GM10248 (cell line): ENCODE measurements around the gene GNE.

Source experiments
- CTCF ChIA-PET: fragments of 300-600 bp; sonication (Branson Sonifier 250); formaldehyde crosslinking; extraction: SDS; loops from one replicate; lab custom pipeline; 2021; ENCODE audit warnings: antibody characterized with exemption; lab: Yijun Ruan, JAX
- POLR2A ChIA-PET: fragments of 350-650 bp; sonication (Branson Sonifier 250); formaldehyde crosslinking; extraction: SDS; loops from one replicate; lab custom pipeline; 2020; ENCODE audit warnings: antibody characterized with exemption; lab: Yijun Ruan, JAX
- DNase-seq: peaks from one replicate; pipeline ENCODE4 v3.0.0; 2012; ENCODE audit errors: extremely low spot score
- TF ChIP-seq, protein P1 (sequence below): IDR thresholded peaks from 2 replicates; pipeline ENCODE4 v1.5.1; 2012; ENCODE audit warnings: mild to moderate bottlenecking, low read depth; ENCODE audit errors: extremely low read depth, missing control alignments, control extremely low read depth

The GNE gene

GRCh38 chr9:36213989-36214388, 44.3 kb downstream of the GNE start:
- ChIA-PET CTCF (interaction anchor here (1.8 to 2.2 kb wide), 2 partner anchors 10 to 25 kb away, joined by 5 to 6 read pairs; no protein-coding TSS in a partner anchor), POLR2A (interaction anchor here (0.6 kb wide), 1 partner anchor 187 kb away, joined by 4 read pairs; no protein-coding TSS in a partner anchor)
- TF ChIP-seq, protein P1, sequence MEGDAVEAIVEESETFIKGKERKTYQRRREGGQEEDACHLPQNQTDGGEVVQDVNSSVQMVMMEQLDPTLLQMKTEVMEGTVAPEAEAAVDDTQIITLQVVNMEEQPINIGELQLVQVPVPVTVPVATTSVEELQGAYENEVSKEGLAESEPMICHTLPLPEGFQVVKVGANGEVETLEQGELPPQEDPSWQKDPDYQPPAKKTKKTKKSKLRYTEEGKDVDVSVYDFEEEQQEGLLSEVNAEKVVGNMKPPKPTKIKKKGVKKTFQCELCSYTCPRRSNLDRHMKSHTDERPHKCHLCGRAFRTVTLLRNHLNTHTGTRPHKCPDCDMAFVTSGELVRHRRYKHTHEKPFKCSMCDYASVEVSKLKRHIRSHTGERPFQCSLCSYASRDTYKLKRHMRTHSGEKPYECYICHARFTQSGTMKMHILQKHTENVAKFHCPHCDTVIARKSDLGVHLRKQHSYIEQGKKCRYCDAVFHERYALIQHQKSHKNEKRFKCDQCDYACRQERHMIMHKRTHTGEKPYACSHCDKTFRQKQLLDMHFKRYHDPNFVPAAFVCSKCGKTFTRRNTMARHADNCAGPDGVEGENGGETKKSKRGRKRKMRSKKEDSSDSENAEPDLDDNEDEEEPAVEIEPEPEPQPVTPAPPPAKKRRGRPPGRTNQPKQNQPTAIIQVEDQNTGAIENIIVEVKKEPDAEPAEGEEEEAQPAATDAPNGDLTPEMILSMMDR = no peak
- no peak for DNase-seq

GRCh38 chr9:36213387-36213786, 44.9 kb downstream of the GNE start:
- POLR2A ChIA-PET = interaction anchor here (0.6 kb wide), 1 partner anchor 188 kb away, joined by 4 read pairs; no protein-coding TSS in a partner anchor
- CTCF ChIA-PET = interaction anchor here (0.9 to 2.2 kb wide), 4 partner anchors 11 to 36 kb away, joined by 3 to 6 read pairs (median 4); no protein-coding TSS in a partner anchor
- TF ChIP-seq, protein P1 = no peak
- DNase-seq = no peak

DNA sequence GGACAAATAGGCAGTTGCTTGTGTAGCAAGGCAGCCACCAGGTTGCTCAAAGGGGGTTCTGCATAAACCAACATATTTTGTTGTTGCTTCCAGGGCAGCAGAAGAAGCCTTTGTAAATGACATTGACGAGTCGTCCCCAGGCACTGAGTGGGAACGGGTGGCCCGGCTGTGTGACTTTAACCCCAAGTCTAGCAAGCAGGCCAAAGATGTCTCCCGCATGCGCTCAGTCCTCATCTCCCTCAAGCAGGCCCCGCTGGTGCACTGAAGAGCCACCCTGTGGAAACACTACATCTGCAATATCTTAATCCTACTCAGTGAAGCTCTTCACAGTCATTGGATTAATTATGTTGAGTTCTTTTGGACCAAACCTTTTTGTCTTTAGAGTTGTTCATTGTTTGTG, 46.7 kb downstream of the GNE start:
- ChIA-PET POLR2A (interaction anchor here (0.6 kb wide), 1 partner anchor 18 kb away, joined by 3 read pairs; no protein-coding TSS in a partner anchor), CTCF (interaction anchor here (0.8 to 2.5 kb wide), 4 partner anchors 10 to 45 kb away, joined by 4 to 7 read pairs (median 4); partner anchors contain the start of gene CLTA)
- TF ChIP-seq, protein P1 = no peak
- DNase-seq = no peak

GRCh38 chr9:36210722-36211121, 47.5 kb downstream of the GNE start:
- ChIA-PET POLR2A (no interaction called here), CTCF (interaction anchor here (1.1 to 2.5 kb wide), 7 partner anchors 9 to 109 kb away, joined by 3 to 7 read pairs (median 4); partner anchors contain the start of gene CLTA)
- TF ChIP-seq, protein P1 = no peak
- DNase-seq = no peak

GRCh38 chr9:36208521-36209253, 49.6 kb downstream of the GNE start:
- POLR2A ChIA-PET = no interaction called here
- no peak for DNase-seq

DNA sequence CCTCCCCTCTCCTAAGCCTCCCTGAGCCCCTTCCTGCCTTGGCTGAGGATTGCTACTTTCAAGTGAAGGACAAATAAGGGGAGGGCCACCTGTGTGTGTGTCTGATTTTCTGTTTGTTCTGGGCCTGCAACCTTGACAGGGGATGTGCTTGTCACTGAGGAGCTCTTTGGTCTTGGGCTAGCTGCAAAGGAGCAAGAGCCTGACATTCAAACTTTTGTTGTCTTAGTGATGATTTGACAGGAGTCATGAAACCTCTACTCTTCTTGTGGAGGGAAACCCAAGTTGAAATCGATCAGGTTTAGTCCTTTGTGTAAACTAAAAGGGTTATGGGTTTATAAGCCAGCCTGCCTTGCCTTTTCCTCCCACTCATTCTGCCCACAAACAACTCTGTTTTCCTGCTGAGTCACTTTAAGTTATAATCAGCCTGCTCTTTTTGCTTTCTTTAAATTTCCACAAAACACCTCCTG, 50.7 kb downstream of the GNE start:
- POLR2A ChIA-PET = interaction anchor here (0.8 to 2.1 kb wide), 2 partner anchors 9 to 17 kb away, joined by 8 to 9 read pairs; partner anchors contain the start of gene CLTA
- TF ChIP-seq, protein P1 = no peak
- no peak for DNase-seq
- CTCF ChIA-PET = interaction anchor here (0.7 to 1.6 kb wide), 4 partner anchors 17 to 304 kb away, joined by 3 to 5 read pairs (median 3); partner anchors contain the start of gene CLTA

More at GRCh38 chr9:36208521-36209253, 49.6 kb downstream of the GNE start:
- CTCF ChIA-PET = interaction anchor here (2.5 kb wide), 1 partner anchor 13 kb away, joined by 7 read pairs; no protein-coding TSS in a partner anchor
- TF ChIP-seq, protein P1 = no peak
